Keratinocyte (primary cell): ENCODE measurements around the gene PCDHA9. TPM values are rescaled to one million over a fixed set of nuclear protein-coding genes. Genes with fewer than 3 reads are reported as not detected.
"Not testable (repeated sequence)": the region's sequence is repeated elsewhere in the genome, so short reads cannot be mapped to it uniquely, and the experiment has no call there.

Source experiments
- DNase-seq: peaks from one replicate; pipeline ENCODE4 v3.0.0-alpha.2; 2011; ENCODE audit warnings: low read depth, missing footprints, low spot score
- FAIRE-seq: peaks from 2 replicates; lab custom pipeline; 2011; peaks lifted over from hg19 to GRCh38; lab: Jason Lieb, UNC
- H2AFZ ChIP-seq: 2 replicates; pipeline ENCODE4 v1.6.0; 2012; ENCODE audit warnings: low read length, control low read depth, inconsistent platforms; ENCODE audit not compliant: control insufficient read depth
- H3K27ac ChIP-seq: 2 replicates; pipeline ENCODE4 v1.5.1; 2011; ENCODE audit warnings: low read length; ENCODE audit not compliant: control insufficient read depth, insufficient read depth
- H3K27me3 ChIP-seq: 3 replicates; pipeline ENCODE4 v1.6.0; 2011; ENCODE audit warnings: low read length; ENCODE audit not compliant: control insufficient read depth, insufficient read depth; ENCODE audit errors: extremely low read depth
- H3K36me3 ChIP-seq, 2 experiments: 2 replicates in 1 of 2; 3 replicates in 1 of 2; pipeline ENCODE4 v1.5.1; 2011; ENCODE audit warnings: low read length in 2 of 2, mild to moderate bottlenecking in 1 of 2; ENCODE audit not compliant: control insufficient read depth in 2 of 2, insufficient read depth in 2 of 2; ENCODE audit errors: extremely low read depth in 1 of 2
- H3K4me1 ChIP-seq: 3 replicates; pipeline ENCODE4 v1.5.1; 2011; ENCODE audit warnings: low read length; ENCODE audit not compliant: control insufficient read depth, insufficient read depth; ENCODE audit errors: extremely low read depth
- H3K4me2 ChIP-seq: 3 replicates; pipeline ENCODE4 v1.6.0; 2011; ENCODE audit warnings: low read depth, low read length; ENCODE audit not compliant: control insufficient read depth, insufficient read depth; ENCODE audit errors: extremely low read depth
- H3K4me3 ChIP-seq, 3 experiments: fragments of 200-600 bp in 1 of 3; sonication (generic) in 1 of 3; 2 replicates in 2 of 3; 3 replicates in 1 of 3; pipeline ENCODE4 v1.5.1; 2011 to 2016; ENCODE audit warnings: low read length in 3 of 3, mild to moderate bottlenecking in 3 of 3, control low read depth in 2 of 3, inconsistent platforms in 1 of 3, low read depth in 1 of 3, mixed read lengths in 1 of 3, mixed run types in 1 of 3, moderate library complexity in 1 of 3; ENCODE audit not compliant: control insufficient read depth in 2 of 3, insufficient read depth in 2 of 3; ENCODE audit errors: extremely low read depth in 1 of 3
- H3K79me2 ChIP-seq: 2 replicates; pipeline ENCODE4 v1.6.0; 2012; ENCODE audit warnings: low read length; ENCODE audit not compliant: control insufficient read depth, insufficient read depth
- H3K9ac ChIP-seq: 3 replicates; pipeline ENCODE4 v1.6.0; 2011; ENCODE audit warnings: low read length; ENCODE audit not compliant: control insufficient read depth, insufficient read depth; ENCODE audit errors: extremely low read depth
- H3K9me1 ChIP-seq: 3 replicates; pipeline ENCODE4 v1.6.0; 2011; ENCODE audit warnings: low read length; ENCODE audit not compliant: control insufficient read depth, insufficient read depth; ENCODE audit errors: extremely low read depth
- H3K9me3 ChIP-seq: 2 replicates; pipeline ENCODE4 v1.5.1; 2012; ENCODE audit warnings: low read depth, low read length; ENCODE audit not compliant: control insufficient read depth
- H4K20me1 ChIP-seq: 3 replicates; pipeline ENCODE4 v1.6.0; 2011; ENCODE audit warnings: low read length; ENCODE audit not compliant: control insufficient read depth, insufficient read depth; ENCODE audit errors: extremely low read depth
- EZH2 ChIP-seq: IDR thresholded peaks from one replicate; pipeline ENCODE4 v1.6.1; 2012; ENCODE audit warnings: inconsistent platforms, mild to moderate bottlenecking, low read length, moderate library complexity
- dilution Hi-C: fragments of 300-500 bp; cut with MboI; formaldehyde crosslinking; loops from one replicate; pipeline ENCODE4 v1.7.0; 2020; ENCODE audit warnings: low sequenced_read_pairs; ENCODE audit not compliant: extremely low pct_ligation_motif_present
- polyA plus RNA-seq, 5 experiments: library from polyadenylated mRNA; depleted of rRNA in 3 of 5; stranded (reverse) in 3 of 5; stranded (forward) in 1 of 5; unstranded in 1 of 5; fragments of >200 nt; gene quantifications; 1 replicate in 1 of 5; 2 replicates in 3 of 5; 3 replicates in 1 of 5; pipeline versions ENCODE4 v1.2.1 to v1.2.3, GENCODE V29; 2011 to 2012; ENCODE audit warnings: missing spikeins in 2 of 5, low read depth in 1 of 5, low replicate concordance in 1 of 5
- TF ChIP-seq, protein P1 (sequence below), 3 experiments: IDR thresholded peaks in 1 of 3; conservative IDR thresholded peaks in 1 of 3; optimal IDR thresholded peaks in 1 of 3; 2 replicates in 2 of 3; 3 replicates in 1 of 3; pipeline versions ENCODE3 to v1.5.1; 2011; ENCODE audit warnings: low read length in 3 of 3, mild to moderate bottlenecking in 3 of 3, moderate library complexity in 2 of 3, control low read depth in 1 of 3, inconsistent platforms in 1 of 3; ENCODE audit not compliant: insufficient read depth in 2 of 3; ENCODE audit errors: extremely low read depth in 1 of 3

The PCDHA9 gene
- polyA plus RNA-seq, 1 donor (not counting 4 experiments of a cell fraction or from before 2014, with no cell fraction given) = 0.01 TPM

DNA sequence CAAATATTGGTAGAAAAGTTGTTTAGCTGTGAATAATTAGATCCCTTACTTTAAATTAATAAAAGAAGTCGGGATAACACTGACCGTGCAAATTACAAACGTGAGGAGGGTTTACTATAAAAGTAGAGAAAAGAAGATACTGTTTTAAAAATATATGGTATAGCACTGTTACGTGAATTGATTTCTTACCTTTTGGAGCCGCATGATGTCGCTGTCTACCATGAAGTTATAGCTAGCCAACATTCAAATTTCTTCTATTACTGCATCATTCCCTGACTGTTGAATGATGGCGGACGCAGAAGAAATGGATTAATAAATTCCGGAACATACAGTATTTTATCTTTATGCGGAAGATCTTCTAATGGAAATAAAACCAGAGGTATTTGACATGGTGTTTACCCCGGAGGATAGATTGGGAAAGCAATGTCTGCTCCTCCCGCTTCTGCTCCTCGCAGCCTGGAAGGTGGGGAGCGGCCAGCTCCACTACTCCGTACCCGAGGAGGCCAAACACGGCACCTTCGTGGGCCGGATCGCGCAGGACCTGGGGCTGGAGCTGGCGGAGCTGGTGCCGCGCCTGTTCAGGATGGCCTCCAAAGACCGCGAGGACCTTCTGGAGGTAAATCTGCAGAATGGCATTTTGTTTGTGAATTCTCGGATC is 20.3 kb upstream of the PCDHA9 start, which contains the start of gene PCDHA6:
Gene PCDHA6 (plus strand): TSS at position 257 of the 658 bp plus-strand sequence. CDS start 132 bp downstream, at position 389.
- FAIRE-seq (no peak), DNase-seq (no peak)
- TF ChIP-seq, protein P1, sequence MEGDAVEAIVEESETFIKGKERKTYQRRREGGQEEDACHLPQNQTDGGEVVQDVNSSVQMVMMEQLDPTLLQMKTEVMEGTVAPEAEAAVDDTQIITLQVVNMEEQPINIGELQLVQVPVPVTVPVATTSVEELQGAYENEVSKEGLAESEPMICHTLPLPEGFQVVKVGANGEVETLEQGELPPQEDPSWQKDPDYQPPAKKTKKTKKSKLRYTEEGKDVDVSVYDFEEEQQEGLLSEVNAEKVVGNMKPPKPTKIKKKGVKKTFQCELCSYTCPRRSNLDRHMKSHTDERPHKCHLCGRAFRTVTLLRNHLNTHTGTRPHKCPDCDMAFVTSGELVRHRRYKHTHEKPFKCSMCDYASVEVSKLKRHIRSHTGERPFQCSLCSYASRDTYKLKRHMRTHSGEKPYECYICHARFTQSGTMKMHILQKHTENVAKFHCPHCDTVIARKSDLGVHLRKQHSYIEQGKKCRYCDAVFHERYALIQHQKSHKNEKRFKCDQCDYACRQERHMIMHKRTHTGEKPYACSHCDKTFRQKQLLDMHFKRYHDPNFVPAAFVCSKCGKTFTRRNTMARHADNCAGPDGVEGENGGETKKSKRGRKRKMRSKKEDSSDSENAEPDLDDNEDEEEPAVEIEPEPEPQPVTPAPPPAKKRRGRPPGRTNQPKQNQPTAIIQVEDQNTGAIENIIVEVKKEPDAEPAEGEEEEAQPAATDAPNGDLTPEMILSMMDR (optimal IDR thresholded peaks at IDR 0.05 in 1 of 3, IDR thresholded peaks at IDR 0.05 in 1 of 3, conservative IDR thresholded peaks at IDR 0.05 in 1 of 3; ENCODE audit: extremely low read depth in 1 of 3, insufficient read depth in 2 of 3, low read length in 3 of 3) = no peak
- no peak for TF ChIP-seq EZH2
- dilution Hi-C loops = no loop called here
- Histone ChIP-seq H2AFZ (no peak within 1 kb of the TSS), H3K4me1 (no peaks in the 10 kb centered on the region), H3K79me2 (no peaks in the 10 kb centered on the region), H3K4me2 (no peak within 1 kb of the TSS), H3K9ac (no peak within 1 kb of the TSS), H3K27ac (no peak within 1 kb of the TSS), H3K36me3 (no peaks in the 10 kb centered on the region), H3K9me3 (peaks cover 11% of the 10 kb centered on the region), H3K9me1 (no peaks in the 10 kb centered on the region), H3K27me3 (no peaks in the 10 kb centered on the region), H3K4me3 (no peak within 1 kb of the TSS), H4K20me1 (no peaks in the 10 kb centered on the region)

- Histone ChIP-seq H3K9ac (no peak overlapping the region), H3K9me1 (no peaks in the 10 kb centered on the region), H3K4me2 (no peak overlapping the region), H3K9me3 (peaks cover 10% of the 10 kb centered on the region), H3K4me1 (no peaks in the 10 kb centered on the region), H3K4me3 (no peak overlapping the region), H3K36me3 (no peaks in the 10 kb centered on the region), H3K27ac (no peak overlapping the region), H4K20me1 (no peaks in the 10 kb centered on the region), H3K79me2 (no peaks in the 10 kb centered on the region), H3K27me3 (no peaks in the 10 kb centered on the region), H2AFZ (no peak overlapping the region)
- FAIRE-seq = no peak
- dilution Hi-C loops = no loop called here
- TF ChIP-seq EZH2 = no peak
- TF ChIP-seq, protein P1 (optimal IDR thresholded peaks at IDR 0.05 in 1 of 3, IDR thresholded peaks at IDR 0.05 in 1 of 3, conservative IDR thresholded peaks at IDR 0.05 in 1 of 3; ENCODE audit: extremely low read depth in 1 of 3, insufficient read depth in 2 of 3, low read length in 3 of 3) = no peak
- DNase-seq = no peak
Measured at GRCh38 chr5:140828362-140828737, 19.8 kb upstream of the PCDHA9 start.

- DNase-seq, H3K4me3 ChIP-seq, H3K9me1 ChIP-seq, H3K9ac ChIP-seq, H4K20me1 ChIP-seq, H3K79me2 ChIP-seq, H3K4me1 ChIP-seq, FAIRE-seq, H3K27me3 ChIP-seq, H3K36me3 ChIP-seq, H3K27ac ChIP-seq, dilution Hi-C loops, H2AFZ ChIP-seq, H3K9me3 ChIP-seq, H3K4me2 ChIP-seq: not testable (repeated sequence)
Measured at GRCh38 chr5:140829511-140830501, 18.4 kb upstream of the PCDHA9 start.
